Activated CD8-positive, alpha-beta memory T cell treated with anti-CD3 and anti-CD28 coated beads, Interleukin-2, amount 50 U/mL, for 24 hours (primary cell): ENCODE measurements around the gene SRSF9.
"Not testable (repeated sequence)": the region's sequence is repeated elsewhere in the genome, so short reads cannot be mapped to it uniquely, and the experiment has no call there.

Source experiments
- DNase-seq: peaks from one replicate; pipeline ENCODE4 v3.0.0-alpha.2; 2020; ENCODE audit errors: extremely low read depth

The SRSF9 gene

DNA sequence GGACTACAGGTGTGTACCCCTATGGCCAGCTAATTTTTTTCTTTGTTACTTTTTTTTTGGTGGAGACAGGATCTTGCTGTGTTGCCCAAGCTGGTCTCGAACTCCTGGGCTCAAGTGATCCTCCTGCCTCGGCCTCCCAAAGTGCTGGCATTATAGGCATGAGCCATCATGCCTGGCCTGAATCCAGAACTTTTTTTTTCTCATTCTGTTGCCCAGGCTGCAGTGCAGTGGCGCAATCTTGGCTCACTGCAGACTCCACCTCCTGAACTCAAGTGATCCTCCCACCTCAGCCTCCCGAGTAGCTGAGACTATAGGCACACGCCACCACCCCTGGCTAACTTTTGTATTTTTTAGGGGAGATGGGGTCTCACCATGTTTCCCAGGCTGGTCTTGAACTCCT lies 17.0 kb downstream of the SRSF9 start:
- DNase-seq = not testable (repeated sequence)

DNA sequence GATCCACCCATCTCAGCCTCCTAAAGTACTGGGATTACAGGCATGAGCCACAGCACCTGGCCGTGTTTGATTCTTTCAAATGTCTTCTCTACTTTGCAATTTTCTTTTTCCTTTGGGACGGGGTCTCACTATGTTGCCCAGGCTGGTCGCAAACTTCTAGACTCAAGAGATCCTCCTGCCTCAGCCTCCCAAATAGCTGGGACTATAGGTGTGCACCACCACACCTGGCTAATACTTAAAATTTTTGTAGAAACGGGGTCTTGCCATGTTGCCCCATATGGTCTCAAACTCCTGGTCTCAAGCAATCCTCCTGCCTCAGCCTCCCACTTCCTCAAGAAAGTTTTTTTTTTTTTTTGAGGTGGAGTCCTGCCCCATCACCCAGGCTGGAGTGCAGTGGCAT lies 21.6 kb downstream of the SRSF9 start:
- DNase-seq = no peak

DNA sequence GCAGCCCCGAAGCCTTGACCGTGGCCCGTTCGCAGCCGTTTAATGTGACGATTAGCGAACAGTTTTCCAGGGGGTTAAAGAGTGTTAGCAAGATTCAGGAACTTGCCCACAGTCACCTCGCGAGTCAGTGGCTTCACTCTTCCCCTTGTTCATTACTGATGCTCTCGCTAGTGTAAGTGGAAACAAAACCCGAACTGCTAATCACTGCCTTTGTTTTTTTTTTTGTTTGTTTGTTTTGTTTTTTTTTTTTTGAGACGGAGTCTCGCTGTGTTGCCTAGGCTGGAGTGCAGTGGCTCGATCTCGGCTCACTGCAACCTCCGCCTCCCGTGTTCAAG lies 22.7 kb downstream of the SRSF9 start:
- DNase-seq = not testable (repeated sequence)

DNA sequence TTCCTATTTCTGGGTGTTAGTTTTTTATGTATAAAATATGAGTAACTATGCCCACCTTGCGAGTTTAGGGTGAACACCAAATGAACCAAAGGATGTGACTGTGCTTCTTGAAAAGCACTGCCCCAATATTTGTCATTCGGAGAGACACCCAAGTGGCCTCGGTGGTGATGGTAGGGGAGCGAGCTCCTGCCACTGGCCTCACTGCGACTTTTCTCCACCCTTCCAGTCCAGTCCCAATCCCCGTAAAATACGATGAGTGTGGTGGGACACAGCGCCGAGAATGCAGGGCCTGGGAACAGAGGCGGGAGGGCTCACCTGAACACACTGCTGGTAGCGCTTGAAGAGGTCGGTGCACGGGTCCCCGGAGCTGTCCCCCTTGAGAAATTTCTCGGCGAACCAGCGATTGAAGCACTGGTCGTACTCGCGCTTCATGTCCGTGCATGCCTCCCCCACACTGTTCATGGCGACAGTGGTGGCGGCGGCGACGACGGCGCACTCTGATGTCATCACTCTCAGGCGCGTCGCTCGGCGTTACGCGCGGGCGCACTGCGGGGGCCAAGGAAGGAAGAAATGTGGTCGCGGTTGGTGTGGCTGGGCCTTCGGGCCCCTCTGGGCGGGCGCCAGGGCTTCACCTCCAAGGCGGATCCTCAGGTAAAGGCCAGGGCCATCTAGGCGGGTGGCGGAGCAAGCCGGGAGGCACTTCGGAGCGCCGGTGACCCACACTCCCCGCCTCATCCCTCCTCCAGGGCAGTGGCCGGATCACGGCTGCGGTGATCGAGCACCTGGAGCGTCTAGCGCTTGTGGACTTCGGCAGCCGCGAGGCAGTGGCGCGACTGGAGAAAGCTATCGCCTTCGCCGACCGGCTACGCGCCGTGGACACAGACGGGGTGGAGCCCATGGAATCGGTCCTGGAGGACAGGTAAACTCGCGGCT lies 23.4 kb downstream of the SRSF9 start, which contains the start of the genes GATC and TRIAP1:
Gene GATC, plus strand, starts transcription at position 534 of the 933 bp plus-strand sequence. Its CDS starts 37 bp downstream, at position 571.
Gene TRIAP1, minus strand, starts transcription at position 474 of the 933 bp plus-strand sequence. Its CDS starts 12 bp downstream, at position 462.
- peak; percentile 68 for DNase-seq

DNA sequence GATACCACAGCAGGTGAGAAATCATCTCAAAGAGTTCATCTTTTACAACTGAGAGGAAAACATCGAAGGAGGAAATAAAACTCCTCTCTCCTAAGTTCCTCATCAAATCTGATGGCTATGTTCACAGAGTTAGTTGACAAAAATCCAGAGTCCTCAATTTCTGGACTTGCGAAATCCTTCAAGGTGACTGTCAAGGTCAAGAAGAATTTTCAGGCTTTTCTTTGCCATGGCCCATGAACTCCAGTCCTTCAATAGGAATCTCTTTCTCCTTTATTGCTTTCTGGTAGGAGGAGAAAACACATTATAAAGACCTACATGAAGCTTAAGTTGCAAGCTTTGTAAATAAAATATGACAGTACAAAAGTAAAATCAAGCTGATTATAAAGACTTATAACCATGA lies 24.9 kb downstream of the SRSF9 start:
- no peak for DNase-seq

DNA sequence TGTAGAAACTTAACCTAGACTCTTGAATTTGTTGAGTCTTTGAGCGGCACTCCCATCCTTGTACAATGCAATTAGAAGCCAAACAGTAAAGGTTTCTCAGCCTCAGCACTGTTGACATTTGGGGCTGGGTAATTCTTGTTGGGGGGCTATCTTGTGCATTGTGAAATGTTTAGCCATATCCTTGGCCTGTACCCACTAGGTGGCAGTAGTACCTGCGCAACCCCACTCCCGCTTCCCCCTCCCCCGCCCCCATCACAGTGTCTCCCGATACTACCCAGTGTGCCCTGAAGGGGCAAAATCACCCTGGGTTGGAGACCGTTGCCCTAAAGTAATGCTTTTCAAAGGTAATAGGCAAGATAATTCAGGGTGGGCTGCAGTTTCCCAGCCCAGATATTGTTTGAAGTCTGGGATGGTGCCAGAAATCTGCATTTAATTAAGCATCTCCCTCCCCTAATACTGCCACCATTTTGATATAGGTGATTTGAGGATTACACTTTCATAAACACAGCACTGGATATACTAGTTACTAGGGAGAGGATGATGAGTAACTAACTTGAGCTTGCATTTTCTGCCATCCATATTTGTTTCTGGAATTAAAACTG lies 29.8 kb downstream of the SRSF9 start:
- peak; percentile 44 for DNase-seq

DNA sequence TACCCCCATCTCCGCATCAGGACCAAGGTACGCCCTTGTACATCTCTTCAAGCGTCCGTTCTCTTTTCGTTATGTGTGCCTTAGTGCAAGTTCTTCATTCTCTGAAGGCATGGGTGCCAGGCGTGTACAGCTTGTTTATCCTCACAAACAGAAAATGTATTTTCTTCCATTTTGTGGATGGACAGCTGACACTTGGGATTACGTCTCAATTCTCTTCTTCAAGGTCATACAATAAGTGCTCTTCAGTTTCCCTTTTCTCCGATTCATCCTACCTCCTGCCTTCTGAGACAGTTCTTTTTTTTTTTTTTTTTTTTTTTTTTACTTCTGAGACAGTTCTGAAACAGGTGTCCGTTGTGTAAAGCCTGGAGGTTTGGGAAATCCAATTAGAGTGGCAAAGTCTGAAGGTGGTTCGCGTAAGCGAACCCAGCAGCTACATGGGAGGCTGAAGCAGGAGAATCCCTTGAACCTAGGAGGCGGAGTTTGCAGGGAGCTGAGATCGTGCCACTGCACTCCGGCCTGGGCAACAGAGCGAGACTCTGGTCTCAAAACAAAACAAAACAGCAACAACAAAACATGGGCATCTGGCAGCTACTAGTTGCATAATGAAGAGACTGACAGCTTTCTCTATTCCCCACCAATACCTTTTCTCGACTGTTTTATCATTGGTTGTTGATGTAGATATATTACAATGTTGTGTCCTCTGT lies 30.9 kb downstream of the SRSF9 start:
- no peak for DNase-seq

DNA sequence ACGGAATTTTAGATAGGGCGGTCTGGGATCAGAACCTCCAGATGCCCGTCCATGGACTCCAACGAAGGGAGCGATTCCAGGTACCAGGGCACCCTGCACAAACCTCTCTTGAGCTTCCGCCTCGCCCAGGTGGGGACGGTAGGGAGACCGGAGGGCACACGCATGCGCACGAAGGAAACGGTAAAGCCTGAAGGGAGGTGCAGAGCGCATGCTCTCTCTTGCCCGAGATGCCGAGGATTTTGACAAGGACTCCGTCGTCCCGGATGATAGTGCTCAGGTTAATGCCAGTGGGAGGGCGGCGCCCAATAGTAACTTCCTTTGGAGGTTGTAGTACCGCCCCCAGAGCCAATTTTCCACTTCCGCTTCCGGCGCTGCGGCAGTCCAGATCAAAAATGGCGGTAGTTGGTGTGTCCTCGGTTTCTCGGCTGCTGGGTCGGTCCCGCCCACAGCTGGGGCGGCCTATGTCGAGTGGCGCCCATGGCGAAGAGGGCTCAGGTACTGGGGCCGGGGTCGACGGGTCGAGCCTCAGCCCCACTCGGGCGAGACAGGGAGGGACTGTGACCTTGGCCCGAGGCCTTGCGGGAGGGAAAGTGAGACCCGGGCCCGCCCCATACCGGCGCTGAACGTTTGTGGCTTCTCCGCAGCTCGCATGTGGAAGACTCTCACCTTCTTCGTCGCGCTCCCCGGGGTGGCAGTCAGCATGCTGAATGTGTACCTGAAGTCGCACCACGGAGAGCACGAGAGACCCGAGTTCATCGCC lies 31.6 kb downstream of the SRSF9 start, which contains the start of gene COX6A1:
Gene COX6A1, plus strand, starts transcription at position 379 of the 760 bp plus-strand sequence. Its CDS starts 14 bp downstream, at position 393.
- DNase-seq = peak; percentile 98

DNA sequence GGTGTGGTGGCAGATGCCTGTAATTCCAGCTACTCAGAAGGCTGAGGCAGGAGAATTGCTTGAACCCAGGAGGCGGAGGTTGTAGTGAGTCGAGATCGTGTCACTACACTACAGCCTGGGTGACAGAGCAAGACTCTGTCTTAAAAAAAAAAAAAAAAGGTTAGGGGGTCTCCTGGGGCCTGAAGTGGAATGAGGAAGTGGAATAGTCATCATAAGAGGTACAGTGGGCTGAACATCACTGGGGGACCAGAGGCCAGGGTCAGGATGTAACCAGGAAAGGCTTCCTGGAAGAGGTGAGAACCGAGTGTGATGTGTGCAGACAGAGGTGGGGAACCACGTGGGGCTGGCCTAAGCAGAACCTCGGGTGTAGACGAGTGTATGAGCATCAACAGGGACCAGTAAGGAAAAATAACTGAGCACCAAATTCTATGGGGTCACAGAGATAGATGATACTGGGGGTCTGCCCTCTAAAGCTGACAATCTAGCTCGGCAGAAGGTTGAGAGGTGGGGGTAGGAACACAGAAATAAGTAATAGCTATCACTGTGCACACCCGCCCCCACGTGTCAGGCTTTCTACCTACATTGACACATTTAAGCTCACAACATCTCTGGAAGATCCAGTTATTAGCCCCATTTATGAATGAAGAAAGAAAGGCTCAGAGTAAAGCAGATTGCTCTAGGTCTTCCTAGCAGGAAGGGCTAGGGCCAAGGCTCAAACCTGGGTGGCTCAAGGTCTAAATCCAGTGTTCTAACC lies 36.6 kb downstream of the SRSF9 start:
- DNase-seq = no peak

DNA sequence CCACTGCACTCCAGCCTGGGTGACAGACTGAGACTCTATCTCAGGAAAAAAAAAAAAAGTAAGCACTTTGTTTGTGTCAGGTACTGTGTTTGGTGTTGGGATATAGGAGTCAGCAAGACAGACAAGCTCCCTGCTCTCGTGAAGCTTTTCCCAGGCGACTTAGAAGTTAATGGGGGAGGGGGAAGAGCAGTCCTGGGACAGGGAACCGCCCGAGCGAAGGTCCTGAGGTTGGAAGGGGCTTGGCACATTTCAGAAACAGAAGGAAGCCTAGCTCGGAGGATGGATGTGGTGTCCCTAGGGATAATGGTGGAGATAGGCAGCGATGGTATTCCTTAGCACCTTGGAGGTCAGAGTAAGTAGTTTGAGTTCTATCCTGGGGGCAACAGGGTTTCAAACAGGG lies 40.2 kb downstream of the SRSF9 start:
- no peak for DNase-seq

DNA sequence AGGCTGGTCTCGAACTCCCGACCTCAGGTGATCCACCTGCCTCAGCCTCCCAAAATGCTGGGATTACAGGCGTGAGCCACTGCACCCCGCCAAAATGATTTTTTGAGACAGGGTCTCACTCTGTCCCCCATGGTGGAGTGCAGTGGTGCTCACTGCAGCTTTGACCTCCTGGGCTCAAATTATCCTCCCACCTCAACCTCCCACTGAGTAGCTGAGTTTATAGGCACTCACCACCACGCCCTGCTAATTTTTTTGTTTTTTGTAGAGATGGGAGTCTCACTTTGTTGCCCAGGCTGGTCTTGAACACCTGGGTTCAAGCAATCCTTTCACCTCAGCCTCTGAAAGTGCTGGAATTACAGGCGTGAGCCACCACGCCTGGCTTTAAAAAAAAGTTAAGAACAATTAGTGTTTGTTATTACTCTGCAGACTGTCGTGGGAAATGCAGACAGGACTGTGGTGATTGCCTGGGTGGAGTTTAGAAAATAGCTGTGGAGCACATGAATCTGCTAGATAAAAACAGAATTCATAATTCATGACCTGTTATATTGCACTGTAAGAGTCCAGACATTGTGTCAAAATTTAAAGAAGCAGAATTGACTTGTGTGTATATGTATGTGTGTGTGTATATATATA lies 40.8 kb downstream of the SRSF9 start:
- DNase-seq = no peak

DNA sequence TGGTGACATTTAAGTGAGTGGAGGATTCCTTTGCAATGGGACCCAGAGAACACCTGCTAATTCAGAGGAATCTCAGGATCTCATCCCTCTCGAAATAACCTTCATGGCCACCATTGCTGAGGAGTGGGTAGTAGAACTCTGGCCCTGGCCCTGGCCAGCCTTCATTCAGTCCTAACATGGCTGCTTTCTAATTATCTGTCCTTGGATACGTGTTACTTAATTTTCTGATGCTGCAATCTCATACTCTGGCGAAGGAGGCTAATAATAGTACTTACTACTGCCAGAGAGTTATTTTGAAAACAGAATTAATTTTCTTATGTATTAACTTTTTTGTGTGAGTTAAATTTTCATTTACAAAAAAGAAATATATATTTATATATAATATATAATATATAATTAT lies 43.8 kb downstream of the SRSF9 start:
- DNase-seq = no peak

DNA sequence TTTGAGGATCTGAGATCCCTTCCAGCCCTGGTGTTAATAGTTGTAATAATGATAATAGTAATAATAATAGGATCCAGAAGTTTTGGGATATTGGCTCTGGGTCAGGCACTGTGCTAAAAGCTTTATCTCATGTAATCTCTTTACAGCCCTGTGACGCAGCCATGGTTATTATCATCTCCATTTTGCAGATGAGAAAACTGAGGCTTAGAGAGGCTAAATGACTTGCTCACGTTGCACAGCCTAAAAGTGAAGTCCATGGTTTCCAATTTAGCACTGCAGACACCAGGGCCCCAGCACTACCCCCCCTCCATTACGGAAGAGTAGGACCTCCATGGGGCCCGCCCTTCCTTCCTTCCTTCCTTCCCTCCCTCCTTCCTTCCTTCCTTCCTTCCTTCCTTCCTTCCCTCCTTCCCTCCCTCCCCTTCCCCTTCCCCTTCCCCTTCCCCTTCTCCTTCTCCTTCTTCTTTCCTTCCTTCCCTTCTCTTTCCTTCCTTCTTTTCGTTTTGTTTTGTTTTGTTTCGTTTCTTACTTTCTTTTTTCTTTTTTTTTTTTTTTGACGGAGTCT lies 46.6 kb downstream of the SRSF9 start:
- DNase-seq = no peak

DNA sequence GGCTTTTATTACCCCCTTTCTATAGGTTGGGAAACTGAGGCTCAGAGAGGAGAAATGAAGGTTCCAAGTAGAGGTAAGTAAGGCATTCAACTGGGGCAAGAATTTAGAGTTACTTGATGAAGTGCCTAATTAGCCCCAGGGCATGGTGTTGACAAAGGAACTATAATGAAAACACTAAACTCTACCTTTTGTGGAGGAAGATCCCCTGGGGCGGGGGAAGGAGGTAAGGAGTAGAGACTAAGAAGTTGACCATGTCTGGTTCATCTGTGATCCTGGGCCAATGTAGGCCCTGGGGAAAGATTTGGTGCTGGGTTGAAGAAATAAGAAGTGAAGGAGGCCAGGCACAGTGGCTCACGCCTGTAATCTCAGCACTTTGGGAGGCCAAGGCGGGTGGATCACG lies 47.8 kb downstream of the SRSF9 start:
- no peak for DNase-seq

DNA sequence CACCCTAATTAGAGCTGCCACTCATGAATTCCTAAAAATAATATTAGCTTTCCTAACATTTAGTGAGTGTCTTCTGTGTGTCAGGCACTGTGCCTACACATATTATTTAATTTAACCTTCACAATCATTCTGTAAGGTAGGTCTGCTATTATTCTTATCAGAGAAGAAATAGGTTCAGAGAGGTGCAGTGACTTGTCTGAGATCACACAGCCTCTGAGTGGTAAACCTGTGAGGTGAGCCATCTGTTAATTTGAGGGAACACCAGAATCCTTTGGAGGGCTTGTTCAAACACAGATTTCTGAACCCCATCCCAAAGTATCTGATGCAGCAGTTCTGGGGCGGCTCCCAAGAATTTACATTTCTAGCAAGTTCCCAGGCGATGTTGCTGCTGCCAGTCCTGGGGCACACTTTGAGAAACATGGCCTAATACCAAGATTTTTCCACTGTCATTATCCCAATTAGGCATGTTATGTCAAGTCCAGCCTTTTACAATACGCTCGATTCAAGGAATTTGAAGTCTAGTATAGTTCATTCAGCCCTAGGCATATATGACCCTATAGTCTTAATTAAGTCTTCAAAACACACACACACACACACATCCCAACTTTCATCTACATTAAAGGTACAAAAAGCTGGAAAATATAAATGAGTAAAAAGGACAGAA lies 51.5 kb downstream of the SRSF9 start:
- no peak for DNase-seq

DNA sequence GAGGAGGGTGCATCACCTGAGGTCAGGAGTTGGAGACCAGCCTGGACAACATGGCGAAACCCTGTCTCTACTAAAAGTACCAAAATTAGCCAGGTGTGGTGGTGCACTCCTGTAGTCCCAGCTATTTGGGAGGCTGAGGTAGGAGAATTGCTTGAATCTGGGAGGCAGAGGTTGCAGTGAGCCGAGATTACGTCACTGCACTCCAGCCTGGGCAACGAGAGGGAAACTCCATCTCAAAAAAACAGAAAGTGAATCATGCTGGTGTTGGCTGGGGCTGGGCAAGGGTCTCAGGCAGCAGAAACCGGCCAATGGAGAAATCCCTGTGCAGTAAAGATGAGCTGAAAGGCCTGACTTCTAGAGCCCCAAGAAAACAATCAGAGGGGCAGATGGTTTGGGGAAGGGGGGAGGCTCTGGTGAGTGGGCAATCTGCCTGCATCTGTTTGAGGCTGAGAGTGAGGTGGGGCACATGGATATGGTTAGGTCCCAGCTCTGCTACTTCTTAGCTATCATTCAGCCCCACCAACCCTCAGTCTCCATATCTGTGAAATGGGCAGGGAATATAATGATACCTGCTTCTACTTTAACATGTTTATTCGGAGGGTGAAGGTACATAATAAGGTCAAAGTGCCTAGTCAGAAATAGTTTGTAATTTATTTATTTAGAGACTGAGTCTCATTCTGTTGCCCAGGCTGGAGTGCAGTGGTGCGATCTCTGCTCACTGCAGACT lies 52.9 kb downstream of the SRSF9 start:
- no peak for DNase-seq

DNA sequence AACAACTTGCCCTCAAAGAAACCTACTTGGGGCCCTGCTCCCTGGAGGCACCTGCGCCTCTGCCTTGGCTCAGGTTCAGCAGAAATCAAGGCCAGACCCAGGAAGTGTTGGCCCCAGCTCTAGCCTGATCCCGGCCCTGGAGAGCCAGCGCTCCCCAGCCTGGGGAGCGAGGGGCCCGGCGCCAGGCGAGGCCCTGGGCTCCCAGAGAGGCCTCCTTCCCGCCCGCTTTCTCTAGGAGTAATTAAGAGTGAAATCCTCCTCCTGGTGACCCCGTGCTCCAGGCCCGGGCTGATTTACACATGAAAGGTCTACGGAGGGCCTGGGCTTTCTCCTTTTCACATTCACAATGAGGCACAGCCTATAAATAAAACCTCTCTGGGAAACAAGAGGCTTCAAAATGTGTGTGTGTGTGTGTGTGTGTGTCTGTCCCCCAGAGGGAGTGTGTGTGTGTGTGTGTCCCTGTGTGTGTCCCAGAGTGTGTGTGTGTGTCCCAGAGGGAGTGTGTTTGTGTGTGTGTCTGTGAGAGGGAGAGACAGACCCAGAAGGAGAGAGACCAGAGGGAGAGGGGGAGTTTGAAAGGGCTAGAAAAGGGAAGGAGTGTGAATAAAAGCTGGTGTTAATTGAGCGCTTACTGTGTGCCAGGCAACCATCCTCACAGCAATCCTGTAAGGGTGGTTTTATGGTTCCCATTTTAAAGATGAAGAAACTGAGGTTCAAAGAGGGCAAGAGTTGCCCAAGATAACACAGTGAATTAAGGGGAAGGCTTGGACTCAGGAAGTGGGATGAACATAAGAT lies 55.5 kb downstream of the SRSF9 start:
- no peak for DNase-seq

DNA sequence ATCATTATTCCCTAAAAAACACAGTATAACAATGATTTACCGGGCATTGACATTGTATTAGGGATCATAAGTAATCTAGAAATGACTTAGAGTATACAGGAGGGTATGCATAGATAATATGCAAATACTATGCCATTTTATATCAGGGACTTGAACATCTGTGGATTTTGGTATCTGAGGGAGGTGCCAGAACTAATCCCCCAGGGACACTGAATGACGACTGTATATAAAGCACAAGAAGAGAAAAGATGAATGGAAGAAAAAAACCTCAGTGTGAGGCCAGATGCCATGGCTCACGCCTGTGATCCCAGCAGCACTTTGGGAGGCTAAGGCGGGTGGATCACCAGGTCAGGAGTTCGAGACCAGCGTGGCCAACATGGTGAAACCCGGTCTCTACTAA lies 57.1 kb downstream of the SRSF9 start:
- no peak for DNase-seq
